Measurements from ENCODE around the gene ANKRD11. TPM values are rescaled to one million over a fixed set of nuclear protein-coding genes. Genes with fewer than 3 reads are reported as not detected.

Gene ANKRD11
- total RNA-seq, 3 donors from 2014 or later: 153 to 181 (median 162) TPM

- Mint-ChIP-seq H3K9me3 (no peaks in the 10 kb centered on the region), H3K4me1 (ENCODE audit: low read depth) (peaks cover 3% of the 10 kb centered on the region)
- DNase-seq: no peak
Measured at GRCh38 chr16:89519881-89520280, 29.5 kb upstream of the ANKRD11 start.

GRCh38 chr16:89517128-89517527 is 26.8 kb upstream of the ANKRD11 start:
- Mint-ChIP-seq H3K36me3 (ENCODE audit: insufficient read depth) (peaks cover 24% of the 10 kb centered on the region), H3K9me3 (no peaks in the 10 kb centered on the region), H3K4me1 (ENCODE audit: low read depth) (peaks cover 3% of the 10 kb centered on the region), H3K4me3 (no peak overlapping the region), H3K27me3 (ENCODE audit: low read depth) (no peaks in the 10 kb centered on the region)
- ATAC-seq (no peak), DNase-seq (no peak)

More at GRCh38 chr16:89519881-89520280, 29.5 kb upstream of the ANKRD11 start:
- no peak for ATAC-seq
- Mint-ChIP-seq H3K27me3 (ENCODE audit: low read depth) (no peaks in the 10 kb centered on the region), H3K4me3 (no peak overlapping the region), H3K36me3 (ENCODE audit: insufficient read depth) (peaks cover 28% of the 10 kb centered on the region)

- ATAC-seq (no peak), DNase-seq (no peak)
- Mint-ChIP-seq H3K4me1 (ENCODE audit: low read depth) (peaks cover 9% of the 10 kb centered on the region), H3K27me3 (ENCODE audit: low read depth) (no peaks in the 10 kb centered on the region), H3K4me3 (no peak overlapping the region), H3K36me3 (ENCODE audit: insufficient read depth) (peaks cover 9% of the 10 kb centered on the region), H3K9me3 (no peaks in the 10 kb centered on the region)
Measured at GRCh38 chr16:89512453-89512852, 22.1 kb upstream of the ANKRD11 start.

- ATAC-seq (no peak), DNase-seq (no peak)
- Mint-ChIP-seq H3K4me1 (ENCODE audit: low read depth) (peaks cover 18% of the 10 kb centered on the region), H3K9me3 (no peaks in the 10 kb centered on the region), H3K4me3 (no peak overlapping the region), H3K27me3 (ENCODE audit: low read depth) (no peaks in the 10 kb centered on the region), H3K36me3 (ENCODE audit: insufficient read depth) (peaks cover 6% of the 10 kb centered on the region)
Measured at GRCh38 chr16:89511374-89511773, 21.0 kb upstream of the ANKRD11 start.

GRCh38 chr16:89510526-89510925 is 20.2 kb upstream of the ANKRD11 start:
- DNase-seq: no peak
- no peak for ATAC-seq
- Mint-ChIP-seq H3K9me3 (no peaks in the 10 kb centered on the region), H3K27me3 (ENCODE audit: low read depth) (no peaks in the 10 kb centered on the region), H3K4me1 (ENCODE audit: low read depth) (peaks cover 27% of the 10 kb centered on the region), H3K4me3 (no peak overlapping the region), H3K36me3 (ENCODE audit: insufficient read depth) (peaks cover 6% of the 10 kb centered on the region)

GRCh38 chr16:89507834-89508590 is 17.7 kb upstream of the ANKRD11 start, which contains the start of gene SPG7:
SPG7 (plus strand) TSS chr16:89508403; CDS start chr16:89508418, 15 bp downstream.
- Mint-ChIP-seq H3K4me1 (ENCODE audit: low read depth) (peaks cover 34% of the 10 kb centered on the region), H3K9me3 (no peaks in the 10 kb centered on the region), H3K36me3 (ENCODE audit: insufficient read depth) (no peaks in the 10 kb centered on the region), H3K4me3 (peak within 1 kb of the TSS; percentile 96), H3K27me3 (ENCODE audit: low read depth) (no peaks in the 10 kb centered on the region)
- DNase-seq: peak; percentile 88
- ATAC-seq: peak; percentile 71 to 74

GRCh38 chr16:89507214-89507833 is 17.0 kb upstream of the ANKRD11 start:
- H3K36me3 Mint-ChIP-seq (ENCODE audit: insufficient read depth): no peaks in the 10 kb centered on the region
- H3K27me3 Mint-ChIP-seq (ENCODE audit: low read depth): no peaks in the 10 kb centered on the region
- no peak for DNase-seq
- ATAC-seq: no peak
- H3K4me3 Mint-ChIP-seq: peak overlapping the region; percentile 68
- H3K9me3 Mint-ChIP-seq: no peaks in the 10 kb centered on the region
- H3K4me1 Mint-ChIP-seq (ENCODE audit: low read depth): peaks cover 34% of the 10 kb centered on the region

GRCh38 chr16:89506791-89507191 is 16.4 kb upstream of the ANKRD11 start:
- peak; percentile 10 for DNase-seq
- no peaks in the 10 kb centered on the region for H3K36me3 Mint-ChIP-seq (ENCODE audit: insufficient read depth)
- H3K27me3 Mint-ChIP-seq (ENCODE audit: low read depth): no peaks in the 10 kb centered on the region
- no peak for ATAC-seq
- peaks cover 34% of the 10 kb centered on the region for H3K4me1 Mint-ChIP-seq (ENCODE audit: low read depth)
- H3K4me3 Mint-ChIP-seq: peak overlapping the region; percentile 68
- no peaks in the 10 kb centered on the region for H3K9me3 Mint-ChIP-seq

GRCh38 chr16:89506113-89506504 is 15.7 kb upstream of the ANKRD11 start:
- Mint-ChIP-seq H3K4me1 (ENCODE audit: low read depth) (peaks cover 32% of the 10 kb centered on the region), H3K9me3 (no peaks in the 10 kb centered on the region), H3K36me3 (ENCODE audit: insufficient read depth) (no peaks in the 10 kb centered on the region), H3K4me3 (peak overlapping the region; percentile 68), H3K27me3 (ENCODE audit: low read depth) (no peaks in the 10 kb centered on the region)
- DNase-seq (no peak), ATAC-seq (no peak)

GRCh38 chr16:89505204-89506112 is 15.1 kb upstream of the ANKRD11 start:
- H3K4me1 Mint-ChIP-seq (ENCODE audit: low read depth): peaks cover 32% of the 10 kb centered on the region
- ATAC-seq (peak; percentile 58 to 62), DNase-seq (peak; percentile 86)
- no peaks in the 10 kb centered on the region for H3K36me3 Mint-ChIP-seq (ENCODE audit: insufficient read depth)
- H3K27me3 Mint-ChIP-seq (ENCODE audit: low read depth): no peaks in the 10 kb centered on the region
- H3K4me3 Mint-ChIP-seq: peak overlapping the region; percentile 68
- H3K9me3 Mint-ChIP-seq: no peaks in the 10 kb centered on the region

- Mint-ChIP-seq H3K36me3 (ENCODE audit: insufficient read depth) (no peaks in the 10 kb centered on the region), H3K4me1 (ENCODE audit: low read depth) (peaks cover 29% of the 10 kb centered on the region), H3K9me3 (no peaks in the 10 kb centered on the region), H3K27me3 (ENCODE audit: low read depth) (no peaks in the 10 kb centered on the region), H3K4me3 (no peak overlapping the region)
- DNase-seq (no peak), ATAC-seq (no peak)
Measured at GRCh38 chr16:89504091-89504490, 13.7 kb upstream of the ANKRD11 start.

GRCh38 chr16:89502081-89502843 is 11.9 kb upstream of the ANKRD11 start:
- DNase-seq (no peak), ATAC-seq (no peak)
- no peak overlapping the region for H3K4me3 Mint-ChIP-seq
- H3K36me3 Mint-ChIP-seq (ENCODE audit: insufficient read depth): no peaks in the 10 kb centered on the region
- no peaks in the 10 kb centered on the region for H3K27me3 Mint-ChIP-seq (ENCODE audit: low read depth)
- H3K4me1 Mint-ChIP-seq (ENCODE audit: low read depth): peaks cover 25% of the 10 kb centered on the region
- H3K9me3 Mint-ChIP-seq: no peaks in the 10 kb centered on the region

- H3K4me3 Mint-ChIP-seq: no peak overlapping the region
- ATAC-seq (no peak), DNase-seq (no peak)
- H3K4me1 Mint-ChIP-seq (ENCODE audit: low read depth): no peaks in the 10 kb centered on the region
- no peaks in the 10 kb centered on the region for H3K27me3 Mint-ChIP-seq (ENCODE audit: low read depth)
- H3K9me3 Mint-ChIP-seq: no peaks in the 10 kb centered on the region
- H3K36me3 Mint-ChIP-seq (ENCODE audit: insufficient read depth): no peaks in the 10 kb centered on the region
Measured at GRCh38 chr16:89499767-89500166, 9.4 kb upstream of the ANKRD11 start.

- no peaks in the 10 kb centered on the region for H3K36me3 Mint-ChIP-seq (ENCODE audit: insufficient read depth)
- no peaks in the 10 kb centered on the region for H3K9me3 Mint-ChIP-seq
- ATAC-seq (no peak), DNase-seq (no peak)
- no peaks in the 10 kb centered on the region for H3K27me3 Mint-ChIP-seq (ENCODE audit: low read depth)
- peaks cover 2% of the 10 kb centered on the region for H3K4me1 Mint-ChIP-seq (ENCODE audit: low read depth)
- no peak overlapping the region for H3K4me3 Mint-ChIP-seq
Measured at GRCh38 chr16:89498839-89499238, 8.5 kb upstream of the ANKRD11 start.
